SK-N-SH treated with all-trans-retinoic acid at 6 μM for 48 hours (cell line): Measurements from ENCODE around the gene SART1.

Source experiments
- ATAC-seq: fragments of 200-7000 bp; cut with Tn5 transposase; 3 replicates; pipeline ENCODE4 v1.9.1; 2020; ENCODE audit warnings: mild to moderate bottlenecking, moderate library complexity
- ARNTL ChIP-seq: fragments of 450-650 bp; formaldehyde crosslinking; IDR thresholded peaks from 2 replicates; pipeline ENCODE4 v1.5.0; 2020; ENCODE audit warnings: low read depth, mild to moderate bottlenecking, moderate library complexity, borderline replicate concordance
- BACH2 ChIP-seq: fragments of 250-450 bp; sonication (Bioruptor Pico); IDR thresholded peaks from 2 replicates; pipeline ENCODE4 v1.9.0; 2021; ENCODE audit warnings: mild to moderate bottlenecking, borderline replicate concordance
- CSDC2 ChIP-seq: fragments of 250-450 bp; sonication (Bioruptor Pico); IDR thresholded peaks from 2 replicates; pipeline ENCODE4 v1.5.0; 2020; ENCODE audit warnings: mild to moderate bottlenecking, moderate library complexity
- CSRNP3 ChIP-seq: fragments of 250-450 bp; sonication (Bioruptor Pico); IDR thresholded peaks from 2 replicates; pipeline ENCODE4 v1.5.1; 2021; ENCODE audit warnings: mild to moderate bottlenecking, moderate library complexity
- ESRRG ChIP-seq: fragments of 250-450 bp; sonication (Bioruptor Pico); IDR thresholded peaks from 2 replicates; pipeline ENCODE4 v1.6.1; 2021; ENCODE audit warnings: mild to moderate bottlenecking
- GLIS3 ChIP-seq: fragments of 250-450 bp; sonication (Bioruptor Pico); IDR thresholded peaks from 2 replicates; pipeline ENCODE4 v1.5.0; 2020; ENCODE audit warnings: mild to moderate bottlenecking, moderate library complexity
- ISL1 ChIP-seq: fragments of 250-450 bp; sonication (Bioruptor Pico); IDR thresholded peaks from 2 replicates; pipeline ENCODE4 v2.1.2; 2022; ENCODE audit warnings: mild to moderate bottlenecking, moderate library complexity
- POU6F1 ChIP-seq: fragments of 250-450 bp; sonication (Bioruptor Pico); IDR thresholded peaks from 2 replicates; pipeline ENCODE4 v1.8.0; 2021; ENCODE audit warnings: low read depth, mild to moderate bottlenecking, moderate library complexity, borderline replicate concordance
- PPARA ChIP-seq: fragments of 250-450 bp; sonication (Bioruptor Pico); IDR thresholded peaks from 2 replicates; pipeline ENCODE4 v1.5.0; 2020; ENCODE audit warnings: mild to moderate bottlenecking, borderline replicate concordance
- RARB ChIP-seq: fragments of 250-450 bp; sonication (Bioruptor Pico); IDR thresholded peaks from 2 replicates; pipeline ENCODE4 v1.8.0; 2021; ENCODE audit warnings: mild to moderate bottlenecking, moderate library complexity
- SNAI2 ChIP-seq: fragments of 250-450 bp; sonication (Bioruptor Pico); IDR thresholded peaks from 2 replicates; pipeline ENCODE4 v1.5.0; 2020; ENCODE audit warnings: mild to moderate bottlenecking, moderate library complexity
- TCF4 ChIP-seq: fragments of 250-450 bp; sonication (Bioruptor Pico); IDR thresholded peaks from 2 replicates; pipeline ENCODE4 v1.8.0; 2021; ENCODE audit warnings: mild to moderate bottlenecking, moderate library complexity, borderline replicate concordance
- TOX ChIP-seq: fragments of 250-450 bp; sonication (Bioruptor Pico); IDR thresholded peaks from 2 replicates; pipeline ENCODE4 v1.8.0; 2021; ENCODE audit warnings: mild to moderate bottlenecking, moderate library complexity, borderline replicate concordance
- TSHZ2 ChIP-seq: fragments of 250-450 bp; sonication (Bioruptor Pico); IDR thresholded peaks from 2 replicates; pipeline ENCODE4 v1.5.0; 2020; ENCODE audit warnings: mild to moderate bottlenecking, moderate library complexity
- ZFP3 ChIP-seq: fragments of 250-450 bp; sonication (Bioruptor Pico); IDR thresholded peaks from 2 replicates; pipeline ENCODE4 v1.5.0; 2020; ENCODE audit warnings: mild to moderate bottlenecking, moderate library complexity
- ZFP30 ChIP-seq: fragments of 450-650 bp; formaldehyde crosslinking; IDR thresholded peaks from 2 replicates; pipeline ENCODE4 v1.5.0; 2022; ENCODE audit warnings: mild to moderate bottlenecking, moderate library complexity
- ZNF565 ChIP-seq: fragments of 450-650 bp; formaldehyde crosslinking; conservative IDR thresholded peaks from 2 replicates; pipeline ENCODE4 v1.5.0; 2020; ENCODE audit warnings: low read depth, mild to moderate bottlenecking, moderate library complexity
- ZNF8 ChIP-seq: fragments of 450-650 bp; formaldehyde crosslinking; IDR thresholded peaks from 2 replicates; pipeline ENCODE4 v1.5.0; 2020; ENCODE audit warnings: mild to moderate bottlenecking, moderate library complexity
- TF ChIP-seq, protein P1 (sequence below): fragments of 250-450 bp; sonication (Bioruptor Pico); IDR thresholded peaks from 2 replicates; pipeline ENCODE4 v1.8.0; 2020; ENCODE audit warnings: mild to moderate bottlenecking, moderate library complexity, borderline replicate concordance
- TF ChIP-seq, protein P2 (sequence below): fragments of 250-450 bp; sonication (Bioruptor Pico); IDR thresholded peaks from 2 replicates; pipeline ENCODE4 v1.5.1; 2020; ENCODE audit warnings: low read depth, mild to moderate bottlenecking, moderate library complexity

Gene SART1

DNA sequence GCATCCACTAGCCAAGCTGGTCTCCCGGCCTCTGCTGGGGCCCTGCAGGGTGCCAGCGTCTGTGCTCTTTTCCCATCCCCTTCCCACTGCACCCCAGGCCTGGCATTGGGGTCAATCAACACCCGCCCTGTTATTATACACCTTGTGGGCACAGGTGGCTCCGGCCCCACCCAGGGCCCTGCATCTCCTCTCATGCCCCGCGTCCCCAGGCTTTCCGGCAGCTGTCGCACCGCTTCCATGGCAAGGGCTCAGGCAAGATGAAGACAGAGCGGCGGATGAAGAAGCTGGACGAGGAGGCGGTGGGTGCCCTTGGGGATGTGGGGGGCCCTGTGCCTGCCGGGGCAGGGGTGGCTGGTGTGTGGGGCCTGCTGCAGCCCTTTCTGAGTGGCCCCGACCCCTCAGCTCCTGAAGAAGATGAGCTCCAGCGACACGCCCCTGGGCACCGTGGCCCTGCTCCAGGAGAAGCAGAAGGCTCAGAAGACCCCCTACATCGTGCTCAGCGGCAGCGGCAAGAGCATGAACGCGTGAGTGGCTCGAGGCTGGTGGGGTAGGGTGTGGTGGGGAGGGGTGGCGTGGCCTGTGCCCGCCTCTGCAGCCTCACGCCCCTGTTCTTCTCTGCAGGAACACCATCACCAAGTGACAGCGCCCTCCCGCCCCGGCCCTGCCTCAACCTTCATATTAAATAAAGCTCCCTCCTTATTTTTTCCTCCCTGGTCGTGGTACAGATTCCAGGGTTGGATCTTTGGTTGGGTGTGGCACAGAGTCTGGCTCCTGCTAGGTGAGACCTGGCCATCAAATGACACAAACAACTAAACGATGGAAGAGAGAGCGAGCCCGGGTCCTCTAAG lies 17.1 kb downstream of the SART1 start:
- ATAC-seq = no peak
- TF ChIP-seq GLIS3 (CRISPR knock-in tag) (no peak), ZNF8 (no peak), CSDC2 (CRISPR knock-in tag) (no peak), ISL1 (CRISPR knock-in tag) (no peak), BACH2 (CRISPR knock-in tag) (no peak), TSHZ2 (no peak), ZNF565 (CRISPR knock-in tag) (no peak), RARB (CRISPR knock-in tag) (no peak), CSRNP3 (no peak), PPARA (CRISPR knock-in tag) (no peak), POU6F1 (CRISPR knock-in tag) (no peak), ZFP30 (CRISPR knock-in tag) (no peak), TOX (CRISPR knock-in tag) (no peak), TCF4 (CRISPR knock-in tag) (no peak)

DNA sequence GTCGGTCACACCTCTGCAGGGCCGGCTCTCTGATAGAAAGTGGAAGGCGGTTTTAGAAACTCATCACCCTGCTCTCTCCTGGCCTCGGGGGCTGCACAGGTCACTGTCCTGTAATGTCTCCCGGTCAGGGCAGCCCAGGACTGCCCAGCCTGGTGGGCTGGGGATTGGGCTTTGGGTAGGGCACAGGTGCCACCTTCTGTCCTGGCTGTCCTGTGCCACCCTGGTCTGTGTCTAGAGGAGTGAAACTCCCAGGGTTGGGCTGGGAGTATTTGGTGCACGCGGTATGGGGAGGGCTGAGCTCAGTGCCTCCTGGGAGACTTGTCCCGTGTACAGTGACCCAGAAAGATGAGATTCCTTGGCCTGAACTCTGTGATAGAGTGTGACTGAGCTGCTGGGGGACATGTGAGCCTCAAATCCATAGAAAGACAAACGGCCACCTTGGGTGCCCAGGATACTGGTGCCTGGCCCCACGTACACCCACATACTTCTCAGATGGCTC lies 17.8 kb downstream of the SART1 start:
- TF ChIP-seq RARB (CRISPR knock-in tag) (no peak), ZFP3 (no peak), SNAI2 (CRISPR knock-in tag) (no peak)
- TF ChIP-seq, all 23 proteins: peak for 0
- no peak for ATAC-seq

GRCh38 chr11:65981101-65981740 lies 19.7 kb downstream of the SART1 start:
- no peak for TF ChIP-seq CSRNP3
- TF ChIP-seq ZFP30 (CRISPR knock-in tag) = no peak
- no peak for TF ChIP-seq ZFP3
- TF ChIP-seq POU6F1 (CRISPR knock-in tag) = no peak
- TF ChIP-seq PPARA (CRISPR knock-in tag) = no peak
- TF ChIP-seq RARB (CRISPR knock-in tag) = no peak
- no peak for TF ChIP-seq SNAI2 (CRISPR knock-in tag)
- TF ChIP-seq BACH2 (CRISPR knock-in tag) = no peak
- no peak for TF ChIP-seq ESRRG (CRISPR knock-in tag)
- TF ChIP-seq ARNTL (CRISPR knock-in tag) = no peak
- TF ChIP-seq, protein P1, sequence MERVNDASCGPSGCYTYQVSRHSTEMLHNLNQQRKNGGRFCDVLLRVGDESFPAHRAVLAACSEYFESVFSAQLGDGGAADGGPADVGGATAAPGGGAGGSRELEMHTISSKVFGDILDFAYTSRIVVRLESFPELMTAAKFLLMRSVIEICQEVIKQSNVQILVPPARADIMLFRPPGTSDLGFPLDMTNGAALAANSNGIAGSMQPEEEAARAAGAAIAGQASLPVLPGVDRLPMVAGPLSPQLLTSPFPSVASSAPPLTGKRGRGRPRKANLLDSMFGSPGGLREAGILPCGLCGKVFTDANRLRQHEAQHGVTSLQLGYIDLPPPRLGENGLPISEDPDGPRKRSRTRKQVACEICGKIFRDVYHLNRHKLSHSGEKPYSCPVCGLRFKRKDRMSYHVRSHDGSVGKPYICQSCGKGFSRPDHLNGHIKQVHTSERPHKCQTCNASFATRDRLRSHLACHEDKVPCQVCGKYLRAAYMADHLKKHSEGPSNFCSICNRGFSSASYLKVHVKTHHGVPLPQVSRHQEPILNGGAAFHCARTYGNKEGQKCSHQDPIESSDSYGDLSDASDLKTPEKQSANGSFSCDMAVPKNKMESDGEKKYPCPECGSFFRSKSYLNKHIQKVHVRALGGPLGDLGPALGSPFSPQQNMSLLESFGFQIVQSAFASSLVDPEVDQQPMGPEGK (CRISPR knock-in tag) = no peak
- TF ChIP-seq, protein P2, sequence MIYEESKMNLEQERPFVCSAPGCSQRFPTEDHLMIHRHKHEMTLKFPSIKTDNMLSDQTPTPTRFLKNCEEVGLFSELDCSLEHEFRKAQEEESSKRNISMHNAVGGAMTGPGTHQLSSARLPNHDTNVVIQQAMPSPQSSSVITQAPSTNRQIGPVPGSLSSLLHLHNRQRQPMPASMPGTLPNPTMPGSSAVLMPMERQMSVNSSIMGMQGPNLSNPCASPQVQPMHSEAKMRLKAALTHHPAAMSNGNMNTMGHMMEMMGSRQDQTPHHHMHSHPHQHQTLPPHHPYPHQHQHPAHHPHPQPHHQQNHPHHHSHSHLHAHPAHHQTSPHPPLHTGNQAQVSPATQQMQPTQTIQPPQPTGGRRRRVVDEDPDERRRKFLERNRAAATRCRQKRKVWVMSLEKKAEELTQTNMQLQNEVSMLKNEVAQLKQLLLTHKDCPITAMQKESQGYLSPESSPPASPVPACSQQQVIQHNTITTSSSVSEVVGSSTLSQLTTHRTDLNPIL = no peak
- peak; percentile 7 for ATAC-seq
